Measurements from ENCODE around the gene IRX6.

The IRX6 gene

DNA sequence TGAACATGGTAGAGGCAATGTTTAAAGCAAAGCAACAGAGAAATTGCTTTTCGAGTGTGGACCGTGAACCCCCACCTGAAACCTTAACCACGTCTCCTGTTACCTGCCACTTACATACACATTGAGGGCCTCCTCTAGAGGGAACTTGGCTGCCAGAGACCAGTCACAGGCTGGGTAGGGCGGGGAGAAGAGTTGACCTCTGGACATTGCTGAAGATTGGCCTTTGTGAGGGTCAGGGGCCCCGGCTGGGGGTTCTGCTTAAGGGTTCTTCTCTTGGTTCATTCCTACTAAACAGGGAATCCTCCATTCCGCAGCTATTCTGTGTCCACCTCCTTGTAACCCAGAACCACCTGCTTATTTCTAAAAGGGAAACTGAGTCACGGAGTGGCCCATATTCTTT lies 53.8 kb downstream of the IRX6 start:
- no peak for DNase-seq (ENCODE audit: low read depth in 2 of 2)
- no peak overlapping the region for H3K4me3 ChIP-seq (replicated peaks in 1 of 2; ENCODE audit: low read depth in 2 of 2, low read length in 2 of 2)
- TF ChIP-seq, protein P1, sequence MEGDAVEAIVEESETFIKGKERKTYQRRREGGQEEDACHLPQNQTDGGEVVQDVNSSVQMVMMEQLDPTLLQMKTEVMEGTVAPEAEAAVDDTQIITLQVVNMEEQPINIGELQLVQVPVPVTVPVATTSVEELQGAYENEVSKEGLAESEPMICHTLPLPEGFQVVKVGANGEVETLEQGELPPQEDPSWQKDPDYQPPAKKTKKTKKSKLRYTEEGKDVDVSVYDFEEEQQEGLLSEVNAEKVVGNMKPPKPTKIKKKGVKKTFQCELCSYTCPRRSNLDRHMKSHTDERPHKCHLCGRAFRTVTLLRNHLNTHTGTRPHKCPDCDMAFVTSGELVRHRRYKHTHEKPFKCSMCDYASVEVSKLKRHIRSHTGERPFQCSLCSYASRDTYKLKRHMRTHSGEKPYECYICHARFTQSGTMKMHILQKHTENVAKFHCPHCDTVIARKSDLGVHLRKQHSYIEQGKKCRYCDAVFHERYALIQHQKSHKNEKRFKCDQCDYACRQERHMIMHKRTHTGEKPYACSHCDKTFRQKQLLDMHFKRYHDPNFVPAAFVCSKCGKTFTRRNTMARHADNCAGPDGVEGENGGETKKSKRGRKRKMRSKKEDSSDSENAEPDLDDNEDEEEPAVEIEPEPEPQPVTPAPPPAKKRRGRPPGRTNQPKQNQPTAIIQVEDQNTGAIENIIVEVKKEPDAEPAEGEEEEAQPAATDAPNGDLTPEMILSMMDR (IDR thresholded peaks at IDR 0.05; ENCODE audit: low read depth, low read length): no peak

- H3K4me3 ChIP-seq (replicated peaks in 1 of 2; ENCODE audit: low read depth in 2 of 2, low read length in 2 of 2): no peak overlapping the region
- TF ChIP-seq, protein P1 (IDR thresholded peaks at IDR 0.05; ENCODE audit: low read depth, low read length): no peak
- no peak for DNase-seq (ENCODE audit: low read depth in 2 of 2)
These were observed 54.6 kb downstream of the IRX6 start for GRCh38 chr16:55378616-55379015.

DNA sequence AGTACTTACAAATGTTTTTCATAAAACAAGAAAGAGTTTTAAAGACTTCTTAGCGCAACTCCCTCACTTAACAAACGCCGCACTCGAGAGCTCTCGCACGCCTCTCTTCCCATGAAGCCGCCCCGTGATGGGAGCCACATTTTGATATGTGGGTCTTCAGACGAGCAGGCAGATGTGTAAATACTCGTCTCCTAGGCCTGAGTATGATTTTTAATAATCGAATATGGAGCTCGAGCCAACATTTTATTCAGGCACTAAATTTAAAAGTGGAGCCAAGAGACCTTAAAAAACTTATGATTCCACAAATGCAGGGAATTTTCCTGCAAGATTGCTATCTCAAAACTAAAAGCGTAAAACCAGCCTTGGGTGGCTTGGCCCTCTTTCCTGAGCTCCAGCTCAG lies 55.4 kb downstream of the IRX6 start:
- H3K4me3 ChIP-seq (replicated peaks in 1 of 2; ENCODE audit: low read depth in 2 of 2, low read length in 2 of 2): no peak overlapping the region
- TF ChIP-seq, protein P1 (IDR thresholded peaks at IDR 0.05; ENCODE audit: low read depth, low read length): no peak
- no peak for DNase-seq (ENCODE audit: low read depth in 2 of 2)

DNA sequence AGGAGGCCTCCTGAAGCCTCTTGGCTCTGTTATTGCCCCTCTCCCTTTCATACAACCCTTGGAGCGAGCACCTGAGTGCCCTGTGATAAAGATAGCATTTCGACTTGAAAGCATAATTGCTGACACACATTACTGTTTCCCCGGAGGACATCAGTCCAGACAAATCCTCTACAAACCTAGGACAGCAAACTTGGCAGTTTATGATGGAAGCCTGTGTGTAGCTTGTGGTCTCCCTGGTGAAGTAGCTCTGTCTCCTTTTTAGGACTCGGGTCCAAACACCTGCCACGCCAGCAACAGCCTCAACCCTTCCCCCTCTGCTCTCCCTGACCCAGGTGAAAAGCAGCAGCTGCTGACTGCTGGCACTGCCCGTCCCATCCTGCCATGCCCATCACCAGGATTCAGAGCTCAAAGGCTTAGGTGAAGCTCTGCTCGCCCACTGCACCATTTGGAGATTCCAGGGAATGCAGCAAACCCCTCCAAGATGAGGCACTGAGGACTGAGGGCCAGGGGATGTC lies 55.9 kb downstream of the IRX6 start:
- no peak for DNase-seq (ENCODE audit: low read depth in 2 of 2)
- TF ChIP-seq, protein P1 (IDR thresholded peaks at IDR 0.05; ENCODE audit: low read depth, low read length): no peak
- H3K4me3 ChIP-seq (replicated peaks in 1 of 2; ENCODE audit: low read depth in 2 of 2, low read length in 2 of 2): no peak overlapping the region

All from cardiac fibroblast (primary cell).